Prostate gland (tissue), 2 donors: ENCODE data around the gene CEP20.

ENCODE experiments used
- POLR2A ChIP-seq: fragments of 450-650 bp; IDR thresholded peaks from one replicate; pipeline ENCODE4 v1.6.1; 2016; ENCODE audit warnings: antibody characterized with exemption, mild to moderate bottlenecking
- TF ChIP-seq, protein P1 (sequence below), 4 experiments: fragments of 200-600 bp in 2 of 4; fragments of 450-650 bp in 2 of 4; sonication (generic) in 2 of 4; IDR thresholded peaks; 1 replicate in 3 of 4; 2 replicates in 1 of 4; pipeline ENCODE4 v1.5.1; 2016 to 2019; ENCODE audit warnings: antibody characterized with exemption in 4 of 4, mild to moderate bottlenecking in 2 of 4, moderate library complexity in 2 of 4

DNA sequence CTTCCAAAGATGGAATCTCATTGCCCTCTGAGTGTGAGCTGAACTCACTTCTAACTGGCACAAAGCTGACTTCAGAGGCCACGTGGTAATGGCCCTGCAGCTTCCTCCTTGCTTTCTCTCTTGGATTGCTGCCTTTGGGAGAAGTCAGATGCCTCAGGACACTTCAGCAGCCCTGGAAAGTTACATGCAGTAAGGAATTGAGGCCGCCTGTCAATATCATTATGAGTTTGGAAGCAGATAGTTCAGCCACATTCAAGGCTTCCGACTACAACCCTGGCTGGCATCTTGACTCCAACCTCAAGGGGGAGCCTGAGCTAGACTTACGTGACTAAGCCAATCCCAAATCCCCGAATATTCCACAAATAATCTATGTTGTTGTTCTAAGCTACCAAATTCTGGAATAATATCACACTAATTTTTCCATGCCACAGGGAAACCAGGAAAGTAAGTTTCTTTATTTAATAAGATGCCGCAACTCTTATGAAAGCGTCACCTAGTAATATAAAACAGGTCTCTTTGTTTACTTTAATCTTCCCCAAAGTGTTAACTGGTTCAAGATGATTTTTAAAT lies 13.6 kb downstream of the CEP20 start:
- TF ChIP-seq POLR2A, result no peak
- TF ChIP-seq, protein P1, sequence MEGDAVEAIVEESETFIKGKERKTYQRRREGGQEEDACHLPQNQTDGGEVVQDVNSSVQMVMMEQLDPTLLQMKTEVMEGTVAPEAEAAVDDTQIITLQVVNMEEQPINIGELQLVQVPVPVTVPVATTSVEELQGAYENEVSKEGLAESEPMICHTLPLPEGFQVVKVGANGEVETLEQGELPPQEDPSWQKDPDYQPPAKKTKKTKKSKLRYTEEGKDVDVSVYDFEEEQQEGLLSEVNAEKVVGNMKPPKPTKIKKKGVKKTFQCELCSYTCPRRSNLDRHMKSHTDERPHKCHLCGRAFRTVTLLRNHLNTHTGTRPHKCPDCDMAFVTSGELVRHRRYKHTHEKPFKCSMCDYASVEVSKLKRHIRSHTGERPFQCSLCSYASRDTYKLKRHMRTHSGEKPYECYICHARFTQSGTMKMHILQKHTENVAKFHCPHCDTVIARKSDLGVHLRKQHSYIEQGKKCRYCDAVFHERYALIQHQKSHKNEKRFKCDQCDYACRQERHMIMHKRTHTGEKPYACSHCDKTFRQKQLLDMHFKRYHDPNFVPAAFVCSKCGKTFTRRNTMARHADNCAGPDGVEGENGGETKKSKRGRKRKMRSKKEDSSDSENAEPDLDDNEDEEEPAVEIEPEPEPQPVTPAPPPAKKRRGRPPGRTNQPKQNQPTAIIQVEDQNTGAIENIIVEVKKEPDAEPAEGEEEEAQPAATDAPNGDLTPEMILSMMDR (IDR thresholded peaks at IDR 0.05), result peak; percentile 36 to 69 (median 54)
